Stomach (tissue), 9 donors: ENCODE data around the gene ZNF438. TPM values are rescaled to one million over a fixed set of nuclear protein-coding genes. Genes with fewer than 3 reads are reported as not detected.
A peak's percentile ranks its signal among the peaks of the same experiment; 100 is the strongest.

Experiments used
- DNase-seq, 2 donors: peaks; one replicate each; pipeline versions ENCODE4 v3.0.0 to v3.0.0-alpha.2; 2013 to 2019
- H3K27ac ChIP-seq, 5 donors: fragments of 200-600 bp in 4 of 5; sonication (generic) in 4 of 5; one replicate each; pipeline ENCODE4 v1.5.1; 2013 to 2019; ENCODE audit warnings: mild to moderate bottlenecking in 1 of 5, moderate library complexity in 1 of 5
- H3K27me3 ChIP-seq, 3 donors: fragments of 200-600 bp; sonication (generic); one replicate each; pipeline ENCODE4 v1.5.1; 2017 to 2019; ENCODE audit warnings: mixed run types in 1 of 3
- H3K36me3 ChIP-seq, 4 donors: fragments of 200-600 bp; sonication (generic); 1 replicate in 3 of 4; 2 replicates in 1 of 4; pipeline ENCODE4 v1.5.1; 2016 to 2019
- H3K4me1 ChIP-seq, 4 donors: fragments of 200-600 bp; sonication (generic); one replicate each; pipeline ENCODE4 v1.5.1; 2016 to 2019
- H3K4me3 ChIP-seq, 4 donors: fragments of 200-600 bp; sonication (generic) in 3 of 4; one replicate each; pipeline ENCODE4 v1.5.1; 2016 to 2019; ENCODE audit warnings: mild to moderate bottlenecking in 1 of 4
- H3K9me3 ChIP-seq, 4 donors: fragments of 200-600 bp; sonication (generic); one replicate each; pipeline ENCODE4 v1.5.1; 2016 to 2019
- CTCF ChIP-seq, 7 experiments: fragments of 450-650 bp in 4 of 7; fragments of 200-600 bp in 3 of 7; sonication (generic) in 3 of 7; IDR thresholded peaks; one replicate each; pipeline ENCODE4 v1.5.1; 2016 to 2019; ENCODE audit warnings: antibody characterized with exemption in 7 of 7, control low read depth in 2 of 7, mild to moderate bottlenecking in 1 of 7
- EP300 ChIP-seq: sonication (generic); formaldehyde crosslinking; IDR thresholded peaks from one replicate; pipeline ENCODE4 v1.6.1; 2017; ENCODE audit warnings: antibody characterized with exemption
- POLR2A ChIP-seq, 4 donors: fragments of 450-650 bp; IDR thresholded peaks; one replicate each; pipeline ENCODE4 v1.6.1; 2016; ENCODE audit warnings: antibody characterized with exemption in 4 of 4, control low read depth in 2 of 4, mild to moderate bottlenecking in 1 of 4, moderate library complexity in 1 of 4
- POLR2AphosphoS5 ChIP-seq, 3 donors: sonication (generic); formaldehyde crosslinking; IDR thresholded peaks; one replicate each; pipeline ENCODE4 v1.6.1; 2016; ENCODE audit warnings: antibody characterized with exemption in 3 of 3
- WGBS, 5 donors: extraction: QIAGEN DNeasy Blood & Tissue Kit in 3 of 5; methylation state at CpG; one replicate each; pipeline versions ENCODE4 v1.1.5 to v1.1.7; 2013 to 2018; 5-methylcytosine and 5-hydroxymethylcytosine counted together
- intact Hi-C: fragments of 100-400 bp; cut with DNase I; formaldehyde crosslinking; loops from one replicate; pipeline ENCODE4 v1.15.1; 2023; ENCODE audit warnings: low total_unique reads
- polyA plus RNA-seq, 3 donors: library from polyadenylated mRNA; stranded (reverse); fragments of 200-250 nt; gene quantifications; one replicate each; pipeline ENCODE4 v1.2.3, GENCODE V29; 2013
- total RNA-seq, 5 donors: library from RNA; depleted of rRNA; stranded (reverse); fragments of >200 nt; gene quantifications; one replicate each; pipeline versions ENCODE4 v1.1.0 to v1.2.3, GENCODE V29; 2014 to 2016
- donor health status: healthy with polysubstance abuse.
- donor health status: Bipolar disorder and iron deficiency.
- donor health status: healthy.

ZNF438 gene
- total and polyA plus RNA-seq, 8 donors = 3.5 to 37.9 (median 5.4) TPM; not detected in 1

- no peak for DNase-seq
- 58 to 76% (median 71%) methylated on average over 8 of the region's 8 CpGs for WGBS, 5 donors
- Histone ChIP-seq H3K36me3 (no peaks in the 10 kb centered on the region), H3K27me3 (no peaks in the 10 kb centered on the region), H3K27ac (peak overlapping the region in 2 of 5 donors; percentile 22 to 26), H3K4me1 (peaks cover 0 to 27% (median 13%) of the 10 kb centered on the region in 4 donors), H3K9me3 (no peaks in the 10 kb centered on the region), H3K4me3 (no peak overlapping the region)
- intact Hi-C loops = no loop called here
- TF ChIP-seq POLR2AphosphoS5 (IDR thresholded peaks at IDR 0.05) (no peak), CTCF (IDR thresholded peaks at IDR 0.05) (no peak), POLR2A (IDR thresholded peaks at IDR 0.05) (no peak), EP300 (no peak)
Observed at GRCh38 chr10:31011017-31011664, 20.5 kb downstream of the ZNF438 start.

GRCh38 chr10:31010062-31010461 lies 21.6 kb downstream of the ZNF438 start:
- H3K4me1 ChIP-seq = peaks cover 0 to 34% (median 13%) of the 10 kb centered on the region in 4 donors
- no peaks in the 10 kb centered on the region for H3K36me3 ChIP-seq
- intact Hi-C loops = no loop called here
- H3K4me3 ChIP-seq = no peak overlapping the region
- no peaks in the 10 kb centered on the region for H3K27me3 ChIP-seq
- WGBS, 5 donors = 93 to 98% (median 94%) methylated on average over 2 of the region's 2 CpGs
- DNase-seq = no peak
- H3K9me3 ChIP-seq = no peaks in the 10 kb centered on the region
- TF ChIP-seq CTCF (IDR thresholded peaks at IDR 0.05) (no peak), POLR2A (IDR thresholded peaks at IDR 0.05) (no peak), EP300 (no peak), POLR2AphosphoS5 (IDR thresholded peaks at IDR 0.05) (no peak)
- H3K27ac ChIP-seq = no peak overlapping the region

DNA sequence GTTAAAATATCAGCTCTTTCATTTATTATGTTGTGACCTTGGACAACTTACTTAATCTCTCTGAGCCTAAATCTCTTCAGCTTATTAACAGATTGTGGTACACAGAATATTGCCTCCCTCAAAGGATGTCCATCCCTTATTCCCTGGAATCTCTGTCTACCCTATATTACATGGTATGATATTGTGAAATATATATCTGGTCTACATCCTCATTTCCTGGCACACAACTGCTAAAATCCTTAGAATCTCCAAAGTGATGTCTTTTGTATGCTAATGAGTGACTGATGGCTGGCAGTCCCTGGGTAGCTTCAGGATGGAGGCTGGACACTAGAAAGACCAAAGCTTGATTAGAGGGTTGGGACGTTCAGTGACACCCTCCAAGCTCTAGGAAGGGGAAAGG lies 25.8 kb downstream of the ZNF438 start:
- Histone ChIP-seq H3K4me3 (no peak overlapping the region), H3K27ac (no peak overlapping the region), H3K4me1 (peaks cover 0 to 54% (median 10%) of the 10 kb centered on the region in 4 donors), H3K9me3 (no peaks in the 10 kb centered on the region), H3K27me3 (no peaks in the 10 kb centered on the region), H3K36me3 (no peaks in the 10 kb centered on the region)
- intact Hi-C loops = no loop called here
- DNase-seq = no peak
- 95 to 100% (median 96%) methylated on average over 1 of the region's 1 CpG for WGBS, 5 donors
- TF ChIP-seq EP300 (no peak), POLR2A (IDR thresholded peaks at IDR 0.05) (no peak), POLR2AphosphoS5 (IDR thresholded peaks at IDR 0.05) (no peak), CTCF (IDR thresholded peaks at IDR 0.05) (no peak)

- 74 to 84% (median 79%) methylated on average over 3 of the region's 3 CpGs for WGBS, 5 donors
- H3K9me3 ChIP-seq = no peaks in the 10 kb centered on the region
- no peaks in the 10 kb centered on the region for H3K27me3 ChIP-seq
- peaks cover 1 to 65% (median 18%) of the 10 kb centered on the region in 4 donors for H3K4me1 ChIP-seq
- H3K4me3 ChIP-seq = no peak overlapping the region
- H3K27ac ChIP-seq = peak overlapping the region in 2 of 5 donors; percentile 7 to 23
- TF ChIP-seq POLR2AphosphoS5 (IDR thresholded peaks at IDR 0.05) = no peak
- TF ChIP-seq EP300 = no peak
- no peak for TF ChIP-seq POLR2A (IDR thresholded peaks at IDR 0.05)
- TF ChIP-seq CTCF (IDR thresholded peaks at IDR 0.05) = no peak
- no peak for DNase-seq
- intact Hi-C loops = no loop called here
- H3K36me3 ChIP-seq = no peaks in the 10 kb centered on the region
Observed at GRCh38 chr10:31004611-31005193, 27.0 kb downstream of the ZNF438 start.
